Measurements from ENCODE around the gene ALK.

Gene ALK

DNA sequence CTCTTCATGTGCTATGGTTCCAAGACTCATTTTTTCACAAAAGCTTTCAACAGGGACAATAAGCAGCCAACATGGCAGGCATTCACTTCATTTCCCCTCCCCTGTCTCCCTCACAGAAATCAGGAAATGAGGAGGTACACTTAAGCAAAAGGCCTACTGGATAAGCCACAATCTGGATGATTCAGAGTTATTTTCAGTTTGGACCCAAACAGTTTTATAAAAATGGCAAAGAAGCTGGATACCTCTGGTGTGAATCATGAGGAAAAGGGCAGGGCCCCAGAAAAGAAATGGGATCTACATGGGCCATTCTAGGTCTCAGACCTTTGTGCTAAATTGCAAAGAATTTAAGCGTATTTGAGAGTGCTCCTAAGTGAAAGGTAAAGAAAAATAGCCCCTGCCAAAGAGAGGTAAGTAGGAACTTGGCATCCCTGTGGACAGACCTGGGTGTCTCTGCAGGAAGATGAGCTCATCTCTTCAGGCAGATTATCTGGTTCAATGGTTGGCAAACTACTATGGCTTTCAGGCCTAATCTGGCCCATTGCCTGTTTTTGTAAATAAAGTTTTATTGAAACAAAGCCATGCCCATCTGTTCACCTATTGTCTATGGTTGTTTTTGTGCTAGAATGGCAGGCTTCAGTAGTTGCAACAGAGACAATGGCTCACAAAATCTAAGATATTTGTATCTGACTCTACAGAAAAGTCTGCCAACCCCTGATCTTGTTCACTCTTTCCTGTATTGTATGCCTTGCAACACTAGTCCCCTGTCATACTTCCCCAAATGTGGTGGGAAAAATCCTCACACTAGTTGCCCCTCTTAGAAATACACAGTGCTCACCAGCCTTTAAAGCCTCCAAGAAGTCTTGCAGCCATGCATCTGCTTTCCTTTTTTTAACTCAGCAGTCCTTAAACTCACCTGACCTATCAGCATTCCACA lies 315.0 kb downstream of the ALK start:
- H3K27ac ChIP-seq = no peak overlapping the region
- TF ChIP-seq CTCF (IDR thresholded peaks at IDR 0.05) (no peak), ZFX (IDR thresholded peaks at IDR 0.05; ENCODE audit: borderline replicate concordance) (no peak)

- no peak overlapping the region for H3K27ac ChIP-seq
- TF ChIP-seq CTCF (IDR thresholded peaks at IDR 0.05) (no peak), ZFX (IDR thresholded peaks at IDR 0.05; ENCODE audit: borderline replicate concordance) (no peak)
Measured at GRCh38 chr2:29603341-29603740, 318.0 kb downstream of the ALK start.

DNA sequence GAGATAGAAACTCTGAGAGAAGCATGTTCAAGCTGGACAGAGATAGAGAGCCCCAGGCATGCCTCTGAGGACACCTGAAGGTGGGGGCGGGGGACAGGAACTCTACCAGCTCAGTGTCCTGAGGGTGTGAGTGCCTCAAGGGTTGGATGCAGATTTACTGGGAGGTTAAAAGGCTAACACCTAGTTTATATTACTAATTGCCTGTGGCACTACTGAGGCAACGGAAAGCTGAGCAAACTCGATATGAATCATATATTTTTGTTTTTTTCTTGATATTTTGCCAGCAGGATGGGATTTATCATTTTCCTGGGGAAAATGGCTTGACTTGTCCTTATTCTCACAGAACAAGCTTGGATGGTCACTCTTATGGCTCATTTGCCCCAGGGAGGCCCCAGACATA lies 319.5 kb downstream of the ALK start:
- no peak for TF ChIP-seq CTCF (IDR thresholded peaks at IDR 0.05)
- no peak for TF ChIP-seq ZFX (IDR thresholded peaks at IDR 0.05; ENCODE audit: borderline replicate concordance)
- H3K27ac ChIP-seq = no peak overlapping the region

DNA sequence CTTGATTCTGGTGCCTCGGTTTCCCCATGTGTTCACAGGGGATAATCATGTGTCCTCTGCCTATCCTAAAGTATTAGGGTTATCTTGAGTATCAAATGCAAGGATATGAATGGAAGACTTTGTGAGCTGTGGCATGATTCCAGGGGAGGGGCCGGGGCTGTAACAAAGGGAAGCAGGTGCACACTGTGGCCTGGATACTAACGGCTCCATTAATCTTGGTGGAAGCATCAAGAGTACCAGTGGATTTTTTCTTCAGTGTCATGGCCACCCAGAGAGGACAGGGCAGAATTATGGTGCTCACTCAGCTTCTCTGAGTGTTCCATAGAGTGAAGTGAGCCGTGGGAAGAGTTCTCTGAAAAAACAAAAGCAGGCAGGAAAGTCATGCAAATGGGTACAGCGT lies 320.1 kb downstream of the ALK start:
- no peak overlapping the region for H3K27ac ChIP-seq
- no peak for TF ChIP-seq ZFX (IDR thresholded peaks at IDR 0.05; ENCODE audit: borderline replicate concordance)
- TF ChIP-seq CTCF (IDR thresholded peaks at IDR 0.05) = no peak

DNA sequence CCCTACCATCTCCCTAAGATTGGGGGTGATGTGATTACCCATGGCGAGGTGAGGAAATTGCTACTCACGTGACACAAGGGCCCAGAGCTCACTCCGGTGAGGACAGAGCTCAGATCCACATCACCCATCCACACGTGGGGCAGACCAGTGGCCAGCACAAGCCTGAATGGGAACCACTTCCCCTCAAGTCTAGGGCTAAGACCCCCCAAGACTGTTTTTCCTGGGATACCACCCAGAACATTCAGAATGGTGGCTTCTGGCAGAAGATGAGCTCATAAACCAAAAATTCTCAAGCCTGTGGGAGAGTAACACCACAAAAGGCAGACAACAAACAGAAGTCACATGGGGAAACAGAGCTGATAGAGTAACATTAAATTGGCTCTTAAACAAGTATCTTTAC lies 321.4 kb downstream of the ALK start:
- TF ChIP-seq CTCF (IDR thresholded peaks at IDR 0.05) = no peak
- TF ChIP-seq ZFX (IDR thresholded peaks at IDR 0.05; ENCODE audit: borderline replicate concordance) = no peak
- H3K27ac ChIP-seq = no peak overlapping the region

- no peak overlapping the region for H3K27ac ChIP-seq
- TF ChIP-seq CTCF (IDR thresholded peaks at IDR 0.05) (no peak), ZFX (IDR thresholded peaks at IDR 0.05; ENCODE audit: borderline replicate concordance) (no peak)
Measured at GRCh38 chr2:29598978-29599377, 322.4 kb downstream of the ALK start.

- H3K27ac ChIP-seq = no peak overlapping the region
- TF ChIP-seq CTCF (IDR thresholded peaks at IDR 0.05) (no peak), ZFX (IDR thresholded peaks at IDR 0.05; ENCODE audit: borderline replicate concordance) (no peak)
Measured at GRCh38 chr2:29597035-29597434, 324.4 kb downstream of the ALK start.

All from 22Rv1 (cell line).